Measurements from ENCODE around the gene MRPS35.
"Not testable (repeated sequence)": the region's sequence is repeated elsewhere in the genome, so short reads cannot be mapped to it uniquely, and the experiment has no call there.

Gene MRPS35

GRCh38 chr12:27707216-27707615 lies 3.4 kb upstream of the MRPS35 start:
- DNase-seq (ENCODE audit: extremely low read depth in 1 of 2, low read depth in 1 of 2), result no peak

- DNase-seq (ENCODE audit: extremely low read depth in 1 of 2, low read depth in 1 of 2), result no peak
Measured at GRCh38 chr12:27709212-27709931, 1.3 kb upstream of the MRPS35 start.

- DNase-seq (ENCODE audit: extremely low read depth in 1 of 2, low read depth in 1 of 2), result no peak
Measured at GRCh38 chr12:27709932-27710591, 570 bp upstream of the MRPS35 start.

GRCh38 chr12:27711317-27711682 lies 668 bp downstream of the MRPS35 start:
- no peak for DNase-seq (ENCODE audit: extremely low read depth in 1 of 2, low read depth in 1 of 2)

GRCh38 chr12:27711967-27712366 lies 1.3 kb downstream of the MRPS35 start:
- no peak for DNase-seq (ENCODE audit: extremely low read depth in 1 of 2, low read depth in 1 of 2)

GRCh38 chr12:27723212-27723611 lies 12.6 kb downstream of the MRPS35 start:
- no peak for DNase-seq (ENCODE audit: extremely low read depth in 1 of 2, low read depth in 1 of 2)

GRCh38 chr12:27730097-27730588 lies 19.5 kb downstream of the MRPS35 start:
- DNase-seq (ENCODE audit: extremely low read depth in 1 of 2, low read depth in 1 of 2), result no peak

GRCh38 chr12:27732281-27732680 lies 21.6 kb downstream of the MRPS35 start:
- no peak for DNase-seq (ENCODE audit: extremely low read depth in 1 of 2, low read depth in 1 of 2)

- DNase-seq (ENCODE audit: extremely low read depth in 1 of 2, low read depth in 1 of 2), result peak in 1 of 2 donors; percentile 15
Measured at GRCh38 chr12:27733052-27733656, 22.5 kb downstream of the MRPS35 start.

GRCh38 chr12:27733791-27734190 lies 23.2 kb downstream of the MRPS35 start:
- DNase-seq (ENCODE audit: extremely low read depth in 1 of 2, low read depth in 1 of 2), result no peak

GRCh38 chr12:27734321-27734720 lies 23.7 kb downstream of the MRPS35 start:
- not testable (repeated sequence) for DNase-seq (ENCODE audit: extremely low read depth in 1 of 2, low read depth in 1 of 2)

- no peak for DNase-seq (ENCODE audit: extremely low read depth in 1 of 2, low read depth in 1 of 2)
Measured at GRCh38 chr12:27743601-27744000, 33.0 kb downstream of the MRPS35 start.

- not testable (repeated sequence) for DNase-seq (ENCODE audit: extremely low read depth in 1 of 2, low read depth in 1 of 2)
Measured at GRCh38 chr12:27745734-27746133, 35.1 kb downstream of the MRPS35 start.

- no peak for DNase-seq (ENCODE audit: extremely low read depth in 1 of 2, low read depth in 1 of 2)
Measured at GRCh38 chr12:27747111-27747820, 36.6 kb downstream of the MRPS35 start.

- DNase-seq (ENCODE audit: extremely low read depth in 1 of 2, low read depth in 1 of 2), result no peak
Measured at GRCh38 chr12:27751386-27752047, 40.9 kb downstream of the MRPS35 start.

- DNase-seq (ENCODE audit: extremely low read depth in 1 of 2, low read depth in 1 of 2), result no peak
Measured at GRCh38 chr12:27754795-27755194, 44.2 kb downstream of the MRPS35 start.

- DNase-seq (ENCODE audit: extremely low read depth in 1 of 2, low read depth in 1 of 2), result no peak
Measured at GRCh38 chr12:27756670-27757195, 46.1 kb downstream of the MRPS35 start.

GRCh38 chr12:27762757-27763156 lies 52.1 kb downstream of the MRPS35 start:
- no peak for DNase-seq (ENCODE audit: extremely low read depth in 1 of 2, low read depth in 1 of 2)

- DNase-seq (ENCODE audit: extremely low read depth in 1 of 2, low read depth in 1 of 2), result no peak
Measured at GRCh38 chr12:27766587-27766986, 56.0 kb downstream of the MRPS35 start.

GRCh38 chr12:27769142-27769673 lies 58.6 kb downstream of the MRPS35 start:
- DNase-seq (ENCODE audit: extremely low read depth in 1 of 2, low read depth in 1 of 2), result no peak
